Right lobe of liver (tissue), 6 donors: ENCODE data around the gene ACYP1. TPM values are rescaled to one million over a fixed set of nuclear protein-coding genes. Genes with fewer than 3 reads are reported as not detected.

ENCODE experiments used
- ATAC-seq, 4 donors: fragments of 200-7000 bp; cut with Tn5 transposase; one replicate each; pipeline ENCODE4 v1.9.1; 2020; ENCODE audit warnings: mild to moderate bottlenecking in 4 of 4, moderate library complexity in 4 of 4
- DNase-seq, 3 donors: peaks; one replicate each; pipeline ENCODE4 v3.0.0-alpha.2; 2020
- H3K27ac ChIP-seq, 3 donors: fragments of 200-600 bp; one replicate each; pipeline ENCODE4 v1.8.0; 2022
- H3K27me3 ChIP-seq, 2 donors: fragments of 200-600 bp; one replicate each; pipeline ENCODE4 v1.8.0; 2022
- H3K36me3 ChIP-seq, 4 donors: fragments of 200-600 bp; sonication (generic) in 1 of 4; one replicate each; pipeline versions ENCODE4 v1.5.1 to v1.8.0; 2017 to 2022; ENCODE audit warnings: control low read depth in 1 of 4
- H3K4me1 ChIP-seq, 4 donors: fragments of 200-600 bp; sonication (generic) in 1 of 4; one replicate each; pipeline versions ENCODE4 v1.5.1 to v1.8.0; 2017 to 2022; ENCODE audit warnings: control low read depth in 1 of 4
- H3K4me3 ChIP-seq, 3 donors: fragments of 200-600 bp; one replicate each; pipeline ENCODE4 v1.8.0; 2022
- H3K9me3 ChIP-seq, 4 donors: fragments of 200-600 bp; sonication (generic) in 1 of 4; one replicate each; pipeline versions ENCODE4 v1.5.1 to v1.8.0; 2017 to 2022; ENCODE audit warnings: control low read depth in 1 of 4
- POLR2A ChIP-seq: fragments of 450-650 bp; IDR thresholded peaks from one replicate; pipeline ENCODE4 v1.6.1; 2017; ENCODE audit warnings: antibody characterized with exemption, mild to moderate bottlenecking
- WGBS: methylation state at CpG from one replicate; pipeline ENCODE4 v1.1.6; 2018; ENCODE audit warnings: low coverage, low lambda C conversion rate; ENCODE audit not compliant: insufficient coverage; ENCODE audit errors: missing lambda C conversion rate; 5-methylcytosine and 5-hydroxymethylcytosine counted together
- intact Hi-C, 2 donors: fragments of 100-400 bp; cut with DNase I; formaldehyde crosslinking; loops; one replicate each; pipeline versions ENCODE4 v1.11.2 to v1.14.1; 2022
- total RNA-seq, 6 experiments: library from RNA; depleted of rRNA in 2 of 6; stranded (reverse); fragments of >200 nt in 2 of 6; fragmentation: NEBNext Ultra II Directional in 3 of 6; extraction: Animal tissue kit (Norgen Biotek cat#: 25700) in 3 of 6; gene quantifications; one replicate each; pipeline versions ENCODE4 v1.1.0 to v1.2.4, GENCODE V29; 2016 to 2023
- TF ChIP-seq, protein P1 (sequence below), 4 donors: fragments of 200-600 bp in 3 of 4; fragments of 450-650 bp in 1 of 4; IDR thresholded peaks; one replicate each; pipeline versions ENCODE4 v1.5.1 to v1.8.0; 2016 to 2022; ENCODE audit warnings: antibody characterized with exemption in 4 of 4, mild to moderate bottlenecking in 2 of 4
- donor health status: DM: no; HTN: yes; CAD: no.
- donor health status: DM: no; HTN: no; CAD: no.
- donor health status: DM: no; HTN: no; CAD: no.
- donor health status: DM: no; HTN: yes; CAD: no.
- donor health status: DM: no; HTN: yes; CAD: no.

Gene ACYP1
- total RNA-seq, 6 experiments from 2014 or later: 1.7 to 6.6 (median 3.6) TPM

DNA sequence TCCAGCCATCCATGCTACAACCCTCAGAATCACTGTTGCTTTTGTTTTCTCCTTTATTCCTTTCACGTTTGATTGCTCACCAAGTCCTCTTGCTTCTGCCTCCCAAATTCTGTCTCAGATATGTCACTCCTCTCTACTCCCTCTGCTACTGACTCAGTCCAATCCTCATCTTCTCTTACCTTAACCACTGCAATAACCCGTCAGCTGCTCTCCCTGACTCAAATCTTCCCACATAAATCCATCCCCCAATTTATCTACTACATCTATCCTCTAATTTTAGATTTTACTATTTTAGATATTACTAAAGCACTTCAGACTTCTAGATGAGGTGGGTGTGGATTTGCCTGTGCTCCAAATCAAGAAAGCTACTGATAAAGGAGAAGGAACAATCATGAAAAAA lies 37.9 kb downstream of the ACYP1 start:
- TF ChIP-seq, protein P1, sequence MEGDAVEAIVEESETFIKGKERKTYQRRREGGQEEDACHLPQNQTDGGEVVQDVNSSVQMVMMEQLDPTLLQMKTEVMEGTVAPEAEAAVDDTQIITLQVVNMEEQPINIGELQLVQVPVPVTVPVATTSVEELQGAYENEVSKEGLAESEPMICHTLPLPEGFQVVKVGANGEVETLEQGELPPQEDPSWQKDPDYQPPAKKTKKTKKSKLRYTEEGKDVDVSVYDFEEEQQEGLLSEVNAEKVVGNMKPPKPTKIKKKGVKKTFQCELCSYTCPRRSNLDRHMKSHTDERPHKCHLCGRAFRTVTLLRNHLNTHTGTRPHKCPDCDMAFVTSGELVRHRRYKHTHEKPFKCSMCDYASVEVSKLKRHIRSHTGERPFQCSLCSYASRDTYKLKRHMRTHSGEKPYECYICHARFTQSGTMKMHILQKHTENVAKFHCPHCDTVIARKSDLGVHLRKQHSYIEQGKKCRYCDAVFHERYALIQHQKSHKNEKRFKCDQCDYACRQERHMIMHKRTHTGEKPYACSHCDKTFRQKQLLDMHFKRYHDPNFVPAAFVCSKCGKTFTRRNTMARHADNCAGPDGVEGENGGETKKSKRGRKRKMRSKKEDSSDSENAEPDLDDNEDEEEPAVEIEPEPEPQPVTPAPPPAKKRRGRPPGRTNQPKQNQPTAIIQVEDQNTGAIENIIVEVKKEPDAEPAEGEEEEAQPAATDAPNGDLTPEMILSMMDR (IDR thresholded peaks at IDR 0.05): no peak
- no peak for TF ChIP-seq POLR2A
- Histone ChIP-seq H3K9me3 (no peaks in the 10 kb centered on the region), H3K27me3 (no peaks in the 10 kb centered on the region), H3K4me1 (no peaks in the 10 kb centered on the region), H3K4me3 (no peak overlapping the region), H3K27ac (no peak overlapping the region), H3K36me3 (peaks cover 0 to 21% (median 8%) of the 10 kb centered on the region in 4 donors)
- intact Hi-C loops: no loop called here
- 83% methylated on average over 2 of the region's 2 CpGs for WGBS
- no peak for ATAC-seq
- no peak for DNase-seq

DNA sequence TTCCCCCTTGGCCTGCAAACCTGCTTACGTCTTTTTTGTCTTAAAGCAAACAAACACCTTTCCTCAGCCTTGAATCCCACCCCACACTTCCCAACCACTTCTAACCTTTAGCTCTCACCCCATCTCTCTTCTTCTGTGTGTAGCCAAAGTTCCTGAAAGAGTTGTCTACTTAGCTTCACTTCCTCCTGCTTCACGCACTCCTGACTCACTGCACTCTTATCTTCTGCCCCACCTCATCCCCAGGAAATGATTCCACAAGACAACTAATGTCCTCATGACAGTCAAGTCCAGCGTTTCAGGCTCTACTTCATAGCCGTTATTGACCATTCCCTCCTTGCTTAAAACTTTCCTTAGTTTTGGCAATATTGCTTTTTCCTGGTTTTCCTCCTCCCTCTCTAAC lies 38.7 kb downstream of the ACYP1 start:
- peaks cover 0 to 23% (median 5%) of the 10 kb centered on the region in 4 donors for H3K36me3 ChIP-seq
- no peak overlapping the region for H3K27ac ChIP-seq
- intact Hi-C loops: no loop called here
- DNase-seq (no peak), ATAC-seq (peak in 3 of 4 donors; percentile 42 to 70 (median 64))
- no peaks in the 10 kb centered on the region for H3K9me3 ChIP-seq
- TF ChIP-seq, protein P1 (IDR thresholded peaks at IDR 0.05): no peak
- TF ChIP-seq POLR2A: no peak
- no peak overlapping the region for H3K4me3 ChIP-seq
- H3K27me3 ChIP-seq: no peaks in the 10 kb centered on the region
- no peaks in the 10 kb centered on the region for H3K4me1 ChIP-seq
- WGBS: 79% methylated on average over 4 of the region's 4 CpGs

DNA sequence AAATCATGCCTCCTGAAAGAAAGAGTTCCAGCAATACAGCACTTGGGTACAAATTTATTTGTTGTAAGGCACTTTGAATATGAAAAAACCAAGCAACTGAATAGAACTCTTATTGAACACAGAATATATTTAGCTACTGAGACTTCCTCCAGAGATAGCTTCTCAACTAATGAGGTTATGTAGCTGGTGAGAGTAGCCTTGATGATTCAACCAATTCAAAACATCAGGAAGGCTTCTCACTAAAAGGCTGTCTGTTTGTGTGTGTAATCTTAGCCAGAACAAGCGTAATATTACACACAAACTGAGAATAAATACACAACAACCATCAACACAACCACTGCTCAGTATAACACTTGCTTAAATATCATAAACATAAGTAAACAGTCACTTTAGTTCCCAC lies 40.7 kb downstream of the ACYP1 start:
- TF ChIP-seq, protein P1 (IDR thresholded peaks at IDR 0.05): no peak
- TF ChIP-seq POLR2A: no peak
- H3K27ac ChIP-seq: no peak overlapping the region
- H3K4me3 ChIP-seq: no peak overlapping the region
- intact Hi-C loops: no loop called here
- ATAC-seq (peak in 1 of 4 donors; percentile 40), DNase-seq (no peak)
- WGBS: 64% methylated on average over 1 of the region's 1 CpG
- no peaks in the 10 kb centered on the region for H3K27me3 ChIP-seq
- H3K36me3 ChIP-seq: peaks cover 0 to 28% (median 7%) of the 10 kb centered on the region in 4 donors
- H3K4me1 ChIP-seq: no peaks in the 10 kb centered on the region
- H3K9me3 ChIP-seq: no peaks in the 10 kb centered on the region

DNA sequence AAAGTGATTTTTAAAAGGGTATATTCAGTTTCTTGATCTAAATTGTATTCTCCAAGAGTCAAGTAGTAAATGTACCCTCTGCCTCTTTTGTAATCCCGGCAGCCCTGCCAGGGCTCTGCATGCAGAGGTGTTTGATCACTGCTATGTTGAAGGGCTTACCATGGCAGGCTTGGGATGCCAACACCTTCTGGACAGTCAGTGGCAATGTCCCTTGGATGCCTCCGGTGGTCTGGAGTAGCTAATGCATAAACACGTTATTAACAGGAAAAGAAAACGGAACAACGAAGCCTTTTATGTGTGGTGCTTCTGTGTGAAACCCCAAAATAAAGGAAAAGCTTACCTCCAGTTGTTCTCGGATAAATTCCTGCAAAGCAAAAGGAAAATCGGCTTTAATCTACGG lies 41.2 kb downstream of the ACYP1 start:
- no peak for TF ChIP-seq POLR2A
- TF ChIP-seq, protein P1 (IDR thresholded peaks at IDR 0.05): peak; percentile 16 to 25 (median 20)
- DNase-seq (no peak), ATAC-seq (peak; percentile 44 to 65 (median 58))
- 65% methylated on average over 8 of the region's 8 CpGs for WGBS
- Histone ChIP-seq H3K4me1 (no peaks in the 10 kb centered on the region), H3K27me3 (no peaks in the 10 kb centered on the region), H3K4me3 (no peak overlapping the region), H3K9me3 (no peaks in the 10 kb centered on the region), H3K36me3 (peaks cover 0 to 29% (median 9%) of the 10 kb centered on the region in 4 donors), H3K27ac (no peak overlapping the region)
- intact Hi-C loops: no loop called here

DNA sequence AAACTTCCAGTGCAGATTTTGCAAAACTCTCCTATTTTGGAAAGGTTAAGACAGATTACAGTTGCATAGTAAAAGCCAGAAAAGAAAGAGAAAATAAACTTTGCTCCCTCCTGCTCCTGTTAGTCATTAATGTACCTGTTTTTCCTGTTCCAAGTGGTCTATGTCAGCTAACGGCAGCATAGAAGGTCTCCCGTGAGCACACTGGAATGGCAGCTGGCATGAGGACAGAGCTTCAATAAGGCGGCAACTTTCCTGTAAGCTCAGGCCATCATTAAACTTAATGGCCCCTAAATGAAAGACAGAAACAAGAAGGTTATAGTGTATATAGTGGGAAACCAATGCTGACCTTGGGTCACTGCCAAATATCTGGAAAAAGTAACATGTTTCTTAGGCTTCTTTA lies 45.1 kb downstream of the ACYP1 start:
- peaks cover 0 to 53% (median 34%) of the 10 kb centered on the region in 4 donors for H3K36me3 ChIP-seq
- H3K27ac ChIP-seq: no peak overlapping the region
- DNase-seq: no peak
- no peaks in the 10 kb centered on the region for H3K4me1 ChIP-seq
- TF ChIP-seq, protein P1 (IDR thresholded peaks at IDR 0.05): no peak
- TF ChIP-seq POLR2A: no peak
- no peaks in the 10 kb centered on the region for H3K9me3 ChIP-seq
- intact Hi-C loops: no loop called here
- no peak overlapping the region for H3K4me3 ChIP-seq
- ATAC-seq: no peak
- no peaks in the 10 kb centered on the region for H3K27me3 ChIP-seq
- 78% methylated on average over 2 of the region's 3 CpGs for WGBS
